Nephron (organoid): ENCODE results near the gene MMP2.

ENCODE experiments used
- H3K27ac Mint-ChIP-seq, 3 experiments: 2 replicates each; pipeline ENCODE4 v1.8.0; 2020; ENCODE audit warnings: mixed read lengths in 3 of 3, mild to moderate bottlenecking in 2 of 3, moderate library complexity in 1 of 3
- H3K27me3 Mint-ChIP-seq: 2 replicates; pipeline ENCODE4 v1.8.0; 2021; ENCODE audit warnings: low read depth, mild to moderate bottlenecking, moderate library complexity, mixed read lengths
- H3K36me3 Mint-ChIP-seq: 2 replicates; pipeline ENCODE4 v1.8.0; 2020; ENCODE audit warnings: low read depth, mixed read lengths
- H3K4me1 Mint-ChIP-seq: 2 replicates; pipeline ENCODE4 v1.8.0; 2020; ENCODE audit warnings: mixed read lengths
- H3K4me3 Mint-ChIP-seq, 3 experiments: 2 replicates each; pipeline ENCODE4 v1.8.0; 2020; ENCODE audit warnings: mild to moderate bottlenecking in 3 of 3, mixed read lengths in 3 of 3, moderate library complexity in 2 of 3
- H3K9me3 Mint-ChIP-seq: 2 replicates; pipeline ENCODE4 v1.8.0; 2020; ENCODE audit warnings: mixed read lengths
- CTCF ChIP-seq, 3 experiments: fragments of 200-600 bp; sonication (generic); IDR thresholded peaks; one replicate each; pipeline ENCODE4 v1.5.0; 2021; ENCODE audit warnings: antibody characterized with exemption in 3 of 3; ENCODE audit not compliant: unreplicated experiment in 3 of 3

Gene MMP2

GRCh38 chr16:55512941-55513340 lies 33.9 kb downstream of the MMP2 start:
- Mint-ChIP-seq H3K4me1 (peaks cover 6% of the 10 kb centered on the region), H3K4me3 (no peak overlapping the region), H3K9me3 (peaks cover 51% of the 10 kb centered on the region), H3K27ac (no peak overlapping the region), H3K27me3 (no peaks in the 10 kb centered on the region), H3K36me3 (peaks cover 32% of the 10 kb centered on the region)
- no peak for TF ChIP-seq CTCF (IDR thresholded peaks at IDR 0.05; ENCODE audit: unreplicated experiment in 3 of 3)

GRCh38 chr16:55513616-55514015 lies 34.6 kb downstream of the MMP2 start:
- peaks cover 56% of the 10 kb centered on the region for H3K9me3 Mint-ChIP-seq
- no peak overlapping the region for H3K4me3 Mint-ChIP-seq
- no peak overlapping the region for H3K27ac Mint-ChIP-seq
- H3K4me1 Mint-ChIP-seq: peaks cover 6% of the 10 kb centered on the region
- TF ChIP-seq CTCF (IDR thresholded peaks at IDR 0.05; ENCODE audit: unreplicated experiment in 3 of 3): no peak
- no peaks in the 10 kb centered on the region for H3K27me3 Mint-ChIP-seq
- H3K36me3 Mint-ChIP-seq: peaks cover 32% of the 10 kb centered on the region

GRCh38 chr16:55515111-55515510 lies 36.1 kb downstream of the MMP2 start:
- no peaks in the 10 kb centered on the region for H3K4me1 Mint-ChIP-seq
- H3K4me3 Mint-ChIP-seq: no peak overlapping the region
- H3K9me3 Mint-ChIP-seq: peaks cover 58% of the 10 kb centered on the region
- H3K27ac Mint-ChIP-seq: no peak overlapping the region
- no peaks in the 10 kb centered on the region for H3K27me3 Mint-ChIP-seq
- H3K36me3 Mint-ChIP-seq: peaks cover 30% of the 10 kb centered on the region
- no peak for TF ChIP-seq CTCF (IDR thresholded peaks at IDR 0.05; ENCODE audit: unreplicated experiment in 3 of 3)

- no peaks in the 10 kb centered on the region for H3K4me1 Mint-ChIP-seq
- peaks cover 6% of the 10 kb centered on the region for H3K36me3 Mint-ChIP-seq
- H3K4me3 Mint-ChIP-seq: no peak overlapping the region
- no peak for TF ChIP-seq CTCF (IDR thresholded peaks at IDR 0.05; ENCODE audit: unreplicated experiment in 3 of 3)
- peaks cover 27% of the 10 kb centered on the region for H3K9me3 Mint-ChIP-seq
- no peaks in the 10 kb centered on the region for H3K27me3 Mint-ChIP-seq
- H3K27ac Mint-ChIP-seq: no peak overlapping the region
Measured at GRCh38 chr16:55521792-55522191, 42.8 kb downstream of the MMP2 start.

- no peaks in the 10 kb centered on the region for H3K4me1 Mint-ChIP-seq
- H3K4me3 Mint-ChIP-seq: no peak overlapping the region
- peaks cover 10% of the 10 kb centered on the region for H3K9me3 Mint-ChIP-seq
- H3K27ac Mint-ChIP-seq: no peak overlapping the region
- no peak for TF ChIP-seq CTCF (IDR thresholded peaks at IDR 0.05; ENCODE audit: unreplicated experiment in 3 of 3)
- H3K36me3 Mint-ChIP-seq: no peaks in the 10 kb centered on the region
- no peaks in the 10 kb centered on the region for H3K27me3 Mint-ChIP-seq
Measured at GRCh38 chr16:55526441-55526840, 47.4 kb downstream of the MMP2 start.

- Mint-ChIP-seq H3K36me3 (no peaks in the 10 kb centered on the region), H3K27me3 (no peaks in the 10 kb centered on the region), H3K4me3 (no peak overlapping the region), H3K9me3 (no peaks in the 10 kb centered on the region), H3K4me1 (no peaks in the 10 kb centered on the region), H3K27ac (no peak overlapping the region)
- no peak for TF ChIP-seq CTCF (IDR thresholded peaks at IDR 0.05; ENCODE audit: unreplicated experiment in 3 of 3)
Measured at GRCh38 chr16:55527885-55528284, 48.9 kb downstream of the MMP2 start.
